Stimulated activated CD4-positive, alpha-beta T cell treated with anti-CD3 and anti-CD28 coated beads, Interleukin-2, amount 100 ng/mL, for 4 hours (primary cell): Measurements from ENCODE around the gene FUT4.
"Not testable (repeated sequence)": the region's sequence is repeated elsewhere in the genome, so short reads cannot be mapped to it uniquely, and the experiment has no call there.

Experiments
- DNase-seq: peaks from one replicate; pipeline ENCODE4 v3.0.0-alpha.2; 2020; ENCODE audit warnings: low read depth

Gene FUT4

GRCh38 chr11:94533206-94533605 lies 10.5 kb upstream of the FUT4 start:
- no peak for DNase-seq

GRCh38 chr11:94533696-94534630 lies 9.8 kb upstream of the FUT4 start:
- no peak for DNase-seq

GRCh38 chr11:94536386-94536785 lies 7.3 kb upstream of the FUT4 start:
- DNase-seq, result no peak

- DNase-seq, result no peak
Measured at GRCh38 chr11:94537031-94537600, 6.6 kb upstream of the FUT4 start.

- no peak for DNase-seq
Measured at GRCh38 chr11:94539420-94539819, 4.3 kb upstream of the FUT4 start.

GRCh38 chr11:94544646-94545263 lies 1.0 kb downstream of the FUT4 start:
- DNase-seq, result peak; percentile 2

- DNase-seq, result no peak
Measured at GRCh38 chr11:94545264-94546161, 1.8 kb downstream of the FUT4 start.

- no peak for DNase-seq
Measured at GRCh38 chr11:94546162-94546470, 2.4 kb downstream of the FUT4 start.

GRCh38 chr11:94546886-94547285 lies 3.2 kb downstream of the FUT4 start:
- no peak for DNase-seq

- no peak for DNase-seq
Measured at GRCh38 chr11:94549146-94549545, 5.4 kb downstream of the FUT4 start.

GRCh38 chr11:94550513-94550912 lies 6.8 kb downstream of the FUT4 start:
- DNase-seq, result no peak

GRCh38 chr11:94553938-94554337 lies 10.2 kb downstream of the FUT4 start:
- no peak for DNase-seq

- DNase-seq, result not testable (repeated sequence)
Measured at GRCh38 chr11:94555752-94556329, 12.1 kb downstream of the FUT4 start.

GRCh38 chr11:94557421-94557820 lies 13.7 kb downstream of the FUT4 start:
- no peak for DNase-seq

GRCh38 chr11:94557992-94558391 lies 14.3 kb downstream of the FUT4 start:
- no peak for DNase-seq

GRCh38 chr11:94558468-94558867 lies 14.7 kb downstream of the FUT4 start:
- no peak for DNase-seq

GRCh38 chr11:94558932-94559331 lies 15.2 kb downstream of the FUT4 start:
- DNase-seq, result no peak

GRCh38 chr11:94559361-94559760 lies 15.6 kb downstream of the FUT4 start:
- no peak for DNase-seq

GRCh38 chr11:94560834-94561233 lies 17.1 kb downstream of the FUT4 start:
- DNase-seq, result no peak

- no peak for DNase-seq
Measured at GRCh38 chr11:94563176-94563847, 19.6 kb downstream of the FUT4 start.

- DNase-seq, result no peak
Measured at GRCh38 chr11:94563848-94564467, 20.2 kb downstream of the FUT4 start.
